ENCODE data around the gene DLGAP5.

The DLGAP5 gene

GRCh38 chr14:55116246-55117030 is 74.9 kb downstream of the DLGAP5 start:
- in situ Hi-C loops (cut with MboI; ENCODE audit: low sequenced_read_pairs): no loop called here

- in situ Hi-C loops (cut with MboI; ENCODE audit: low sequenced_read_pairs): no loop called here
Observed at GRCh38 chr14:55115861-55116245, 75.5 kb downstream of the DLGAP5 start.

DNA sequence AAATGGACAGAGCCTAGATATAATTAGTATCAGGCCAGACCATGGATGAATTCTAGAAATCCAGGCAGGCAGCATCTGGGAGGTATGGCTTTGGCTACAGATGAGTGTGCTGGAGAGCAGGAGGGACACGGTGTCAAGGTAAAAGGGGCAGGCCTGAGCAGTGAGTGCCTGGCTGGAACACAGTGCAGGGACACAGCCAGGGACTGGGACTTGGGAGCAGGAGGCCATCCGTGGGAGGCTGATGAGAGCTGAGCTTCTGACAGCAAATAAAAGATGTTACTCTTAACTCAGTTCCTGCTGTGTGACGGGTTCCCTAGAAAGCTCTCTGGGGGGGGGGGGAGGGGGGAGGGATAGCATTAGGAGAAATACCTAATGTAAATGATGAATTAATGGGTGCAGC is 75.9 kb downstream of the DLGAP5 start:
- in situ Hi-C loops (cut with MboI; ENCODE audit: low sequenced_read_pairs): no loop called here

GRCh38 chr14:55114720-55115119 is 76.7 kb downstream of the DLGAP5 start:
- in situ Hi-C loops (cut with MboI; ENCODE audit: low sequenced_read_pairs): no loop called here

- in situ Hi-C loops (cut with MboI; ENCODE audit: low sequenced_read_pairs): no loop called here
Observed at GRCh38 chr14:55111122-55111708, 80.2 kb downstream of the DLGAP5 start.

DNA sequence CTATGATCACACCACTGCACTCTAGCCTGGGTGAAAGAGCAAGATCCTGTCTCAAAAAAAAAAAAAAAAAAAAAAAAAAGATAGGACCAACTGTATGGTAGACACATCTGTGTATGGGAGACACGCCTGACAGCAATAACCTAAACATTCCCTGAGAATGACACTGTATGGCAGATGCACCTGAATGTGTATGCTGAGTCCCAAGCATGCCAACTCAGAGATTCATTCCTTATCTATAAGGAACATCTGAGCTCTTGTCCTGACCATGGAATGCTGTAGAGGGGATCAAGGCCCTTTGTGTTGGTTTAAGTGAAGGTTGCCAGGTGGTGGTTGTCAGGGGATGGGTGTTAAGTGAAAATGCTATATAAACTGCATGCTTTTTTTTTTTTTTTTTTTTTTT is 81.5 kb downstream of the DLGAP5 start:
- in situ Hi-C loops (cut with MboI; ENCODE audit: low sequenced_read_pairs): no loop called here

- in situ Hi-C loops (cut with MboI; ENCODE audit: low sequenced_read_pairs): no loop called here
Observed at GRCh38 chr14:55107766-55108554, 83.4 kb downstream of the DLGAP5 start.

DNA sequence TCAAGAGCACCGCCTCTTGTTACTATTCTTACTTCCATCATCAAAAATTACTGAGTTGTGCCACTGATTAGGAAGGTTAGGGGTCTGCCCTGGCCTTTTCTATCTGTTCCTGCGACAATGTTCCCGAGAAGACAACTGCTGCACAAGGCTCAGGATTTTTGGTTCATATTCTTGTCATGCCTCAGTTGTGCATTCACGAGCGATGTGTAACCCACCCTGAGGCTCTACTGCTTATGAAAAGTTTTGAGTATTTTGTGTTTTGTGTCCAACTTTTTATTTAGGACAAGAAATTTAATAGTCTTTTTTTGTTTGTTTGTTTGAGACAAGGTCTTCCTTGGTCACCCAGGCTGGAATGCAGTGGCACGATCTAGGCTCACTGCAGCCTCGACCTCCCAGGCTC is 85.4 kb downstream of the DLGAP5 start:
- in situ Hi-C loops (cut with MboI; ENCODE audit: low sequenced_read_pairs): no loop called here

GRCh38 chr14:55103971-55104954 is 87.1 kb downstream of the DLGAP5 start:
- in situ Hi-C loops (cut with MboI; ENCODE audit: low sequenced_read_pairs): no loop called here

DNA sequence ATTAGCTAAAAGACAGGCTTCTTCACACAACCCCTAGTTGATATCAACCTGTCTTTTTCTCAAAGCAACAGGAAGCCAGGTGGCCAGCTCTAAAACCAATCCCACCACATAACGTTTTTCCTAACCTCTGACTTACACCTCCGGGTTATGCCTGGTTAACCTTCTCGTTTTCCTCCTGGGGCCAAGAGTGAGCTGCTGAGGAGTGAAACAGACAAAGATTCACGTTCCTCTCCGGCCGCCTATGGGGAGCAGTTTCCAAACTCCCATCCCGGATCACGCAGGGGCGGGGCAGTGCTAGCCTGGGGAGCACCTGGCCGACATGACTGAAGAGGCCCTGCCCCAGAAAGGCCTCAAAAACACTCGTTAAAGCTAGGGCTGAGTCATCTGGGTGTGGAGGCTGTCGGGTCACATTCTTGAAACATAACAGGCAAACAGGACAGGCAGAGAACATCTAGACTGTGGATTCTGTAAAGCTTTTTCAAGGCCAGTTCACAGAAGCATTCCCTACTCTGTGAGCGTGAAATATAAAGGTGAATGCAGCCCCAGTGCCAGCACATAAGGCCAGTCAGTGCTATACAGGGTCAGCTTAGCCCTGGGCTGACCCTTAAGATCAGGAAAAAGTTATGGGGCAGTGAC is 88.3 kb downstream of the DLGAP5 start:
- in situ Hi-C loops (cut with MboI; ENCODE audit: low sequenced_read_pairs): no loop called here

DNA sequence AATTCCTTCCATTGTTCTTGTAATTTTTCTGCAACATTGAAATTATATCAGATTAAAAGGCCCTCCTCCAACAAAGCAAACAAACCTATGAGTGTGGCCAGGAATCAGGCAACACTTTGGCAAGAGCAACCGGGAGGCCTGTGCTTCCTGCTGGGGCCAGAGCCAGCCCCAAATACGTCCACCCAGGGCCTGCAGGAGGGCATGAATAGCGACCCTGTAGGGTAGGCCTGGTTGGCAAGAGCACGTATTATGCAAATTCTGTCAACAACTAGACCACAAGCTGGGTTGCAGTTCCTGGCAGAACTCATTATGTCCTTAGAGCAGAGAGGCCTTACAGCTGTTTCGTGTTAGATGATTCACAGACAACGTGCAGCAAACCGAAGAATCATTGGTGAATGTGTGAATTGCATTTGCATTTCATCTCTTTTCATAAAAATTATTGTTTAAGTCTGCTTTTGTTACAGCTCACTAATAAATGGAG is 89.2 kb downstream of the DLGAP5 start:
- in situ Hi-C loops (cut with MboI; ENCODE audit: low sequenced_read_pairs): no loop called here

DNA sequence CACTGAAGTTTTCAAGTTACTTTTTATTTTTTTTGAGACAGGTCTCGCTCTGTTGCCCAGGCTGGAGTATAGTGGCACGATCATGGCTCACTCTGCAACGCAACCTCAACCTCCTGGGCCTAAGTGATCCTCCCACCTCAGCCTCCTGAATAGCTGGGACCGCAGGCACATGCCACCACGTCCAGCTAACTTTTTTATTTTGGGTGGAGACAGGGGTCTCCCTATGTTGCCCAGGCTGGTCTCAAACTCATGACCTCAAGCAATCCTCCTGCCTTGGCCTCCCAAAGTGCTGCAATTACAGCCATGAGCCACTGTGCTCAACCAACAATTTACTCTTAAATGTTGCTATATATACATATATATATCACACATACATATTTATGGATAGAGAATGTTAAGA is 89.7 kb downstream of the DLGAP5 start:
- in situ Hi-C loops (cut with MboI; ENCODE audit: low sequenced_read_pairs): no loop called here

- in situ Hi-C loops (cut with MboI; ENCODE audit: low sequenced_read_pairs): loop anchor here (10.0 kb wide), 1 partner anchor 55 kb away; no protein-coding TSS in a partner anchor
Observed at GRCh38 chr14:55099756-55100155, 91.6 kb downstream of the DLGAP5 start.

DNA sequence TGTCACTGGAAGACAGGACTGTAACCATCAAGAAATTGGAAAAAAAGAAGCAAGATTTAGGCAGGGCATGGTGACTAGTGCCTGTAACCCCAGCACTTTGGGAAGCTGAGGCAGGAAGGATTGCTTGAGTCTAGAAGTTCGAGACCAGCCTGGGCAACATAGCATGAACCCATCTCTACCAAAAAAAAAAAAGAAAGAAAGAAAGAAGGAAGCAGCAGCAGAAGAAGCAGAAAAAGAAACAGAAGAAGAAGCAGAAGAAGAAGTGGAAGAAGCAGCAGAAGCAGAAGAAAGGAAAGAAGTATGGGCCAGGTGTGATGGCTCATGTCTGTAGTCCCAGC is 92.9 kb downstream of the DLGAP5 start:
- in situ Hi-C loops (cut with MboI; ENCODE audit: low sequenced_read_pairs): loop anchor here (10.0 kb wide), 1 partner anchor 56 kb away; no protein-coding TSS in a partner anchor
